ENCODE data around the gene ZC3H18. TPM values are rescaled to one million over a fixed set of nuclear protein-coding genes. Genes with fewer than 3 reads are reported as not detected.

The ZC3H18 gene
- total RNA-seq, 1 donor, result 13.3 TPM

GRCh38 chr16:88532434-88533241 is 37.6 kb upstream of the ZC3H18 start:
- TF ChIP-seq, protein P1, sequence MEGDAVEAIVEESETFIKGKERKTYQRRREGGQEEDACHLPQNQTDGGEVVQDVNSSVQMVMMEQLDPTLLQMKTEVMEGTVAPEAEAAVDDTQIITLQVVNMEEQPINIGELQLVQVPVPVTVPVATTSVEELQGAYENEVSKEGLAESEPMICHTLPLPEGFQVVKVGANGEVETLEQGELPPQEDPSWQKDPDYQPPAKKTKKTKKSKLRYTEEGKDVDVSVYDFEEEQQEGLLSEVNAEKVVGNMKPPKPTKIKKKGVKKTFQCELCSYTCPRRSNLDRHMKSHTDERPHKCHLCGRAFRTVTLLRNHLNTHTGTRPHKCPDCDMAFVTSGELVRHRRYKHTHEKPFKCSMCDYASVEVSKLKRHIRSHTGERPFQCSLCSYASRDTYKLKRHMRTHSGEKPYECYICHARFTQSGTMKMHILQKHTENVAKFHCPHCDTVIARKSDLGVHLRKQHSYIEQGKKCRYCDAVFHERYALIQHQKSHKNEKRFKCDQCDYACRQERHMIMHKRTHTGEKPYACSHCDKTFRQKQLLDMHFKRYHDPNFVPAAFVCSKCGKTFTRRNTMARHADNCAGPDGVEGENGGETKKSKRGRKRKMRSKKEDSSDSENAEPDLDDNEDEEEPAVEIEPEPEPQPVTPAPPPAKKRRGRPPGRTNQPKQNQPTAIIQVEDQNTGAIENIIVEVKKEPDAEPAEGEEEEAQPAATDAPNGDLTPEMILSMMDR (IDR thresholded peaks at IDR 0.05; ENCODE audit: insufficient read depth, low read length), result no peak
- DNase-seq (ENCODE audit: low read depth), result no peak
- no peak overlapping the region for H3K4me3 ChIP-seq (ENCODE audit: low read depth, low read length)

GRCh38 chr16:88533381-88533917 is 36.8 kb upstream of the ZC3H18 start:
- DNase-seq (ENCODE audit: low read depth), result no peak
- no peak overlapping the region for H3K4me3 ChIP-seq (ENCODE audit: low read depth, low read length)
- TF ChIP-seq, protein P1 (IDR thresholded peaks at IDR 0.05; ENCODE audit: insufficient read depth, low read length), result no peak

DNA sequence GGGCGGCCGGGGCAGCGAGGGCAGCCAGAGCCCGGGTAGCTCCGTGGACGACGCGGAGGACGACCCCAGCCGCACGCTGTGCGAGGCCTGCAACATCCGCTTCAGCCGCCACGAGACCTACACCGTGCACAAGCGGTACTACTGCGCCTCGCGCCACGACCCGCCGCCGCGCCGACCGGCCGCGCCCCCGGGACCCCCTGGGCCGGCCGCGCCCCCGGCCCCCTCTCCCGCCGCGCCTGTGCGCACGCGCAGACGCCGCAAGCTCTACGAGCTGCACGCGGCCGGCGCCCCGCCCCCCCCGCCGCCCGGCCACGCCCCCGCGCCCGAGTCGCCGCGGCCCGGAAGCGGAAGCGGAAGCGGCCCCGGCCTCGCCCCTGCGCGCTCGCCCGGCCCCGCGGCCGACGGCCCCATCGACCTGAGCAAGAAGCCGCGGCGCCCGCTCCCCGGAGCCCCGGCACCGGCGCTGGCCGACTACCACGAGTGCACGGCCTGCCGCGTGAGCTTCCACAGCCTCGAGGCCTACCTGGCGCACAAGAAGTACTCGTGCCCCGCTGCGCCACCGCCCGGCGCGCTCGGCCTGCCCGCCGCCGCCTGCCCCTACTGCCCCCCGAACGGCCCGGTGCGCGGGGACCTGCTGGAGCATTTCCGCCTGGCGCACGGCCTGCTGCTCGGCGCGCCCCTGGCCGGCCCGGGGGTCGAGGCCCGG is 36.1 kb upstream of the ZC3H18 start:
- DNase-seq (ENCODE audit: low read depth), result peak; percentile 9
- TF ChIP-seq, protein P1 (IDR thresholded peaks at IDR 0.05; ENCODE audit: insufficient read depth, low read length), result no peak
- peak overlapping the region; percentile 56 for H3K4me3 ChIP-seq (ENCODE audit: low read depth, low read length)

- TF ChIP-seq, protein P1 (IDR thresholded peaks at IDR 0.05; ENCODE audit: insufficient read depth, low read length), result no peak
- peak overlapping the region; percentile 22 for H3K4me3 ChIP-seq (ENCODE audit: low read depth, low read length)
- DNase-seq (ENCODE audit: low read depth), result no peak
Observed at GRCh38 chr16:88534638-88535190, 35.5 kb upstream of the ZC3H18 start.

- H3K4me3 ChIP-seq (ENCODE audit: low read depth, low read length), result no peak overlapping the region
- TF ChIP-seq, protein P1 (IDR thresholded peaks at IDR 0.05; ENCODE audit: insufficient read depth, low read length), result no peak
- no peak for DNase-seq (ENCODE audit: low read depth)
Observed at GRCh38 chr16:88535191-88535856, 34.9 kb upstream of the ZC3H18 start.

GRCh38 chr16:88535857-88536222 is 34.4 kb upstream of the ZC3H18 start:
- TF ChIP-seq, protein P1 (IDR thresholded peaks at IDR 0.05; ENCODE audit: insufficient read depth, low read length), result no peak
- no peak for DNase-seq (ENCODE audit: low read depth)
- no peak overlapping the region for H3K4me3 ChIP-seq (ENCODE audit: low read depth, low read length)
